ENCODE data around the gene VPS50.
"Not testable (repeated sequence)": the region's sequence is repeated elsewhere in the genome, so short reads cannot be mapped to it uniquely, and the experiment has no call there.

The VPS50 gene

GRCh38 chr7:93332172-93332571 is 100.0 kb downstream of the VPS50 start:
- H3K36me3 ChIP-seq (ENCODE audit: control insufficient read depth, insufficient read depth, low read length), result no peaks in the 10 kb centered on the region
- H3K27me3 ChIP-seq (replicated peaks; ENCODE audit: control insufficient read depth, insufficient read depth, low read length), result no peaks in the 10 kb centered on the region
- TF ChIP-seq CTCF (IDR thresholded peaks at IDR 0.05; ENCODE audit: insufficient read depth, low read length, poor library complexity, severe bottlenecking), result no peak
- no peak for DNase-seq (ENCODE audit: extremely low read depth, insufficient read length)
- H3K4me3 ChIP-seq (replicated peaks; ENCODE audit: low read depth, low read length), result no peak overlapping the region

GRCh38 chr7:93337052-93337451 is 104.9 kb downstream of the VPS50 start:
- Histone ChIP-seq H3K36me3 (ENCODE audit: control insufficient read depth, insufficient read depth, low read length) (no peaks in the 10 kb centered on the region), H3K4me3 (replicated peaks; ENCODE audit: low read depth, low read length) (no peak overlapping the region), H3K27me3 (replicated peaks; ENCODE audit: control insufficient read depth, insufficient read depth, low read length) (no peaks in the 10 kb centered on the region)
- no peak for DNase-seq (ENCODE audit: extremely low read depth, insufficient read length)
- no peak for TF ChIP-seq CTCF (IDR thresholded peaks at IDR 0.05; ENCODE audit: insufficient read depth, low read length, poor library complexity, severe bottlenecking)

- DNase-seq (ENCODE audit: extremely low read depth, insufficient read length); H3K4me3 ChIP-seq (replicated peaks; ENCODE audit: low read depth, low read length); H3K36me3 ChIP-seq (ENCODE audit: control insufficient read depth, insufficient read depth, low read length): not testable (repeated sequence)
These were observed 110.0 kb downstream of the VPS50 start for GRCh38 chr7:93342178-93342577.

GRCh38 chr7:93350338-93350737 is 118.2 kb downstream of the VPS50 start:
- H3K36me3 ChIP-seq (ENCODE audit: control insufficient read depth, insufficient read depth, low read length), result no peaks in the 10 kb centered on the region
- TF ChIP-seq CTCF (IDR thresholded peaks at IDR 0.05; ENCODE audit: insufficient read depth, low read length, poor library complexity, severe bottlenecking), result no peak
- no peaks in the 10 kb centered on the region for H3K27me3 ChIP-seq (replicated peaks; ENCODE audit: control insufficient read depth, insufficient read depth, low read length)
- H3K4me3 ChIP-seq (replicated peaks; ENCODE audit: low read depth, low read length), result no peak overlapping the region
- DNase-seq (ENCODE audit: extremely low read depth, insufficient read length), result no peak

More at GRCh38 chr7:93342178-93342577, 110.0 kb downstream of the VPS50 start:
- not testable (repeated sequence) for H3K27me3 ChIP-seq (replicated peaks; ENCODE audit: control insufficient read depth, insufficient read depth, low read length)

- no peak for TF ChIP-seq CTCF (IDR thresholded peaks at IDR 0.05; ENCODE audit: insufficient read depth, low read length, poor library complexity, severe bottlenecking)
- Histone ChIP-seq H3K27me3 (replicated peaks; ENCODE audit: control insufficient read depth, insufficient read depth, low read length) (no peaks in the 10 kb centered on the region), H3K4me3 (replicated peaks; ENCODE audit: low read depth, low read length) (no peak overlapping the region), H3K36me3 (ENCODE audit: control insufficient read depth, insufficient read depth, low read length) (no peaks in the 10 kb centered on the region)
- DNase-seq (ENCODE audit: extremely low read depth, insufficient read length), result no peak
These were observed 120.7 kb downstream of the VPS50 start for GRCh38 chr7:93352881-93353280.

- no peak for TF ChIP-seq CTCF (IDR thresholded peaks at IDR 0.05; ENCODE audit: insufficient read depth, low read length, poor library complexity, severe bottlenecking)
- H3K27me3 ChIP-seq (replicated peaks; ENCODE audit: control insufficient read depth, insufficient read depth, low read length), result no peaks in the 10 kb centered on the region
- no peak for DNase-seq (ENCODE audit: extremely low read depth, insufficient read length)
- no peak overlapping the region for H3K4me3 ChIP-seq (replicated peaks; ENCODE audit: low read depth, low read length)
- no peaks in the 10 kb centered on the region for H3K36me3 ChIP-seq (ENCODE audit: control insufficient read depth, insufficient read depth, low read length)
These were observed 122.6 kb downstream of the VPS50 start for GRCh38 chr7:93354815-93355214.
